GM10248 (cell line): Measurements from ENCODE around the gene CBLB.

Experiments
- CTCF ChIA-PET: fragments of 300-600 bp; sonication (Branson Sonifier 250); formaldehyde crosslinking; extraction: SDS; loops from one replicate; lab custom pipeline; 2021; ENCODE audit warnings: antibody characterized with exemption; lab: Yijun Ruan, JAX
- POLR2A ChIA-PET: fragments of 350-650 bp; sonication (Branson Sonifier 250); formaldehyde crosslinking; extraction: SDS; loops from one replicate; lab custom pipeline; 2020; ENCODE audit warnings: antibody characterized with exemption; lab: Yijun Ruan, JAX
- DNase-seq: peaks from one replicate; pipeline ENCODE4 v3.0.0; 2012; ENCODE audit errors: extremely low spot score
- CTCF ChIP-seq: IDR thresholded peaks from 2 replicates; pipeline ENCODE4 v1.5.1; 2012; ENCODE audit warnings: mild to moderate bottlenecking, low read depth; ENCODE audit errors: extremely low read depth, missing control alignments, control extremely low read depth

Gene CBLB

GRCh38 chr3:105790534-105790933 is 78.3 kb downstream of the CBLB start:
- DNase-seq = no peak
- TF ChIP-seq CTCF = no peak
- ChIA-PET POLR2A (no interaction called here), CTCF (no interaction called here)

DNA sequence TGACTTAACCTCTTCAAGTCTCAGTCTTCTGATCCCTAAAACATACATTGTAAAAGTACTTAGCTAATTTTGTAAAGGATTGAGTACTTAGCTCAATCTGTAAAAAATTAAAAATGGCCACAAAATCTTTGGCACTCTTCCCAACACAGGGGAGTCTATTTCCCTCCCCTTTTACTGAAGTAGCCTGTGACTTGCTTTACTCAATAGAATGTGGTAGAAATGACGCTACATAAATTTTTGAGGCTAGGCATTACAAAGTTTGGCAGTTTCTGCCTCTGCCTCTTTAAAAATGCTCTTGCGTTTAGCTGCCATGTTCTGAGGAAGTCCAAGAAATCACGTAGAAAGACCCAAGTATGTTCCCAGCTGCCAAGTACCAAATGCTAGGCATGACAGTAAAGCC is 80.2 kb downstream of the CBLB start:
- POLR2A ChIA-PET = no interaction called here
- no peak for DNase-seq
- no peak for TF ChIP-seq CTCF
- CTCF ChIA-PET = interaction anchor here (1.1 to 2.5 kb wide), 6 partner anchors 9 to 40 kb away, joined by 3 to 10 read pairs (median 4); no protein-coding TSS in a partner anchor

DNA sequence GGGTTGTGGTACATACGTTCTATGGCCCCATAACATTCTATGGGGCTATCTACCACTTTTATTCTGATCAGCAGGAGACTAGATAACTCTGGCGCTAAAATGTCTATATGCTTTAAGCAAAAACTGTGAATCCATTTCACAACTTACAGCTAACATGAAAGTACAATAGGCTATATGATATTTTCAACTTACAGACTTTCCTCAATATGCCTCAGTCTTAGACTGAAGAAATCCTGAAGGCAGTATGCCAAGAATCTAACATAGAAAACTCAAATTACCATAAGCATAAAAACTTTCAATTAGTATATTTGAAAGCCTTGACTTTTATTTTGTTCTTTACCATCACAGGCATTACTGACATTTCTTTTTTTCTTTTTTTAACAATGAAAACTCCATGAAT is 81.4 kb downstream of the CBLB start:
- TF ChIP-seq CTCF = no peak
- DNase-seq = no peak
- CTCF ChIA-PET = interaction anchor here (2.5 kb wide), 1 partner anchor 11 kb away, joined by 10 read pairs; no protein-coding TSS in a partner anchor
- POLR2A ChIA-PET = no interaction called here

DNA sequence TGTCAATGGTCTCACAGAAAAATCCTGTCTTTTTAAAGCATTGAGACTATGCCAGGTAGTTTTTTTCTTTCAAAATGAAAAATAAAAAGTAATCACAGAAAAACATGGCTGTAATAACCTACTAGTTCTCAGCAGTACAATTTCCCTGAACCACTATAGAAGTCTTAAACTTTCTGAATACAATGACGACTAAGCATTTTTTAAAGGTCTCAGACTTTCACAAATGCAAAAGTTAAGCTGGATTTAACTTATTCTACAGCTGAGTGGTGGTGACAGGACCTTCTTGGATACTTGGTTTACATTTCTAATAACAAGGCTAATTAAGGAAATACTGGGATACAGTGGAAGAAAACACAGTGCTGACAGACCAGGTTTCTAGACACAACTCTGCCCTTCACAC is 81.8 kb downstream of the CBLB start:
- TF ChIP-seq CTCF = no peak
- DNase-seq = no peak
- ChIA-PET POLR2A (no interaction called here), CTCF (no interaction called here)

DNA sequence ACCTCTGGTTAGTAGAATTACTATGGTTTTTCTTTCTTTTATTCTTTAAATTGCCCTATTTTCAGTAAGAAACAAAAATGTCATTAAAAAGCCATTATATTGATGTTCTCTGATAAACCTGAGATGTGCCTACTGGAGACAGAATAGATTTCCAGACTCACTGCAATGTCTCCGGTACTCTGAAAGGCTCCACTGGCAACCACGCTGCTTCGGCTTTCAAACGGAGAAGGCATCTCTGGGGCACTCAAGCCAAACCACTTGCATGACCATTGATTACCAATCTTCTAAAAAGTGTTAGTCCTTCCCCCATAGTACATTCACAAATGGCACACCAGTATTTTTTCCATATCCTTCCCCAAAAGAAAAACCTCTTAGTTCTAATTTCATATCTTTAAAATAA is 82.6 kb downstream of the CBLB start:
- no peak for TF ChIP-seq CTCF
- ChIA-PET POLR2A (no interaction called here), CTCF (no interaction called here)
- no peak for DNase-seq

GRCh38 chr3:105785803-105786202 is 83.0 kb downstream of the CBLB start:
- DNase-seq = no peak
- POLR2A ChIA-PET = no interaction called here
- CTCF ChIA-PET = no interaction called here
- TF ChIP-seq CTCF = no peak
